Muscle of leg (tissue), 16 donors: ENCODE data around the gene OR2A7. TPM values are rescaled to one million over a fixed set of nuclear protein-coding genes. Genes with fewer than 3 reads are reported as not detected.
"Not testable (repeated sequence)": the region's sequence is repeated elsewhere in the genome, so short reads cannot be mapped to it uniquely, and the experiment has no call there.

Experiments used
- DNase-seq: peaks from one replicate; pipeline ENCODE4 v3.0.0; 2013
- H3K27ac ChIP-seq: one replicate; pipeline ENCODE4 v1.5.1; 2013; ENCODE audit warnings: mild to moderate bottlenecking, low read length, control low read depth
- H3K27me3 ChIP-seq: one replicate; pipeline ENCODE4 v1.6.1; 2013; ENCODE audit warnings: low read length; ENCODE audit not compliant: control insufficient read depth, insufficient read depth
- H3K36me3 ChIP-seq: one replicate; pipeline ENCODE4 v1.6.1; 2013; ENCODE audit warnings: low read length; ENCODE audit not compliant: control insufficient read depth, insufficient read depth
- H3K4me1 ChIP-seq: one replicate; pipeline ENCODE4 v1.6.1; 2013; ENCODE audit warnings: low read length; ENCODE audit not compliant: control insufficient read depth, insufficient read depth
- H3K4me3 ChIP-seq: one replicate; pipeline ENCODE4 v1.5.1; 2013; ENCODE audit warnings: low read length, control low read depth
- H3K9me3 ChIP-seq: replicated peaks from 2 replicates; pipeline ENCODE4 v1.6.1; 2013; ENCODE audit warnings: low read depth, low read length; ENCODE audit not compliant: control insufficient read depth
- WGBS: methylation state at CpG from one replicate; pipeline ENCODE4 v1.1.5; 2013; ENCODE audit warnings: missing lambda C conversion rate; ENCODE audit not compliant: insufficient coverage; 5-methylcytosine and 5-hydroxymethylcytosine counted together
- long read RNA-seq, 11 donors: transcript quantifications; one replicate each; lab custom pipeline, GENCODE V29; 2026
- polyA plus RNA-seq, 8 donors: library from polyadenylated mRNA; unstranded; fragments of 120-200 nt; gene quantifications; one replicate each; pipeline versions ENCODE4 v1.2.1 to v1.2.3, GENCODE V29; 2013; ENCODE audit warnings: inconsistent platforms in 1 of 8, low replicate concordance in 1 of 8; ENCODE audit not compliant: insufficient read length in 8 of 8, insufficient read depth in 1 of 8
- total RNA-seq: library from RNA; stranded (reverse); fragments of 120-200 nt; gene quantifications from one replicate; pipeline ENCODE4 v1.2.4, GENCODE V29; 2013

OR2A7 gene, protein sequence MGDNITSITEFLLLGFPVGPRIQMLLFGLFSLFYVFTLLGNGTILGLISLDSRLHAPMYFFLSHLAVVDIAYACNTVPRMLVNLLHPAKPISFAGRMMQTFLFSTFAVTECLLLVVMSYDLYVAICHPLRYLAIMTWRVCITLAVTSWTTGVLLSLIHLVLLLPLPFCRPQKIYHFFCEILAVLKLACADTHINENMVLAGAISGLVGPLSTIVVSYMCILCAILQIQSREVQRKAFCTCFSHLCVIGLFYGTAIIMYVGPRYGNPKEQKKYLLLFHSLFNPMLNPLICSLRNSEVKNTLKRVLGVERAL
- 0.44 TPM for total RNA-seq
- 1 to 10 TPM in 6 of 8 donors, under 1 TPM in 2; 0.75 to 2.7 (median 1.3) TPM for polyA plus RNA-seq
- long read RNA-seq, donor 1, result 0 reads
- long read RNA-seq, donor 2, result 0 reads
- long read RNA-seq, donor 3, result 0 reads
- long read RNA-seq, donor 4, result 0 reads
- long read RNA-seq, donor 5, result 0 reads
- long read RNA-seq, donor 6, partial matches to known transcripts, result 0 of 1 reads
- long read RNA-seq, donor 6, other reads (novel, unspliced or antisense), result 0 of 1 reads
- long read RNA-seq, donor 7, partial matches to known transcripts, result 0 of 1 reads
- long read RNA-seq, donor 7, other reads (novel, unspliced or antisense), result 0 of 1 reads
- long read RNA-seq, donor 8, result 0 reads
- long read RNA-seq, donor 9, result 0 reads
- long read RNA-seq, donor 10, result 0 reads
- long read RNA-seq, donor 11, partial matches to known transcripts, result 0 of 1 reads
- long read RNA-seq, donor 11, other reads (novel, unspliced or antisense), result 0 of 1 reads

GRCh38 chr7:144264692-144265091, at the start of gene OR2A7:
Gene OR2A7 (minus strand): TSS chr7:144264792. CDS start chr7:144259628, 5,164 bp downstream.
- H3K4me3 ChIP-seq, DNase-seq, H3K36me3 ChIP-seq, H3K27me3 ChIP-seq, H3K9me3 ChIP-seq, H3K27ac ChIP-seq, H3K4me1 ChIP-seq: not testable (repeated sequence)
- no CpG with 5 or more reads among the region's 7 CpGs for WGBS

- not testable (repeated sequence) for H3K9me3 ChIP-seq, DNase-seq, H3K27ac ChIP-seq, H3K4me1 ChIP-seq, H3K36me3 ChIP-seq, H3K4me3 ChIP-seq, H3K27me3 ChIP-seq
- no CpG with 5 or more reads among the region's 2 CpGs for WGBS
These were observed 47.4 kb upstream of the OR2A7 start, which contains the start of gene OR2A1 for GRCh38 chr7:144311872-144312469. Gene OR2A1 (plus strand): TSS chr7:144312419. CDS start chr7:144318125, 5,706 bp downstream.

DNA sequence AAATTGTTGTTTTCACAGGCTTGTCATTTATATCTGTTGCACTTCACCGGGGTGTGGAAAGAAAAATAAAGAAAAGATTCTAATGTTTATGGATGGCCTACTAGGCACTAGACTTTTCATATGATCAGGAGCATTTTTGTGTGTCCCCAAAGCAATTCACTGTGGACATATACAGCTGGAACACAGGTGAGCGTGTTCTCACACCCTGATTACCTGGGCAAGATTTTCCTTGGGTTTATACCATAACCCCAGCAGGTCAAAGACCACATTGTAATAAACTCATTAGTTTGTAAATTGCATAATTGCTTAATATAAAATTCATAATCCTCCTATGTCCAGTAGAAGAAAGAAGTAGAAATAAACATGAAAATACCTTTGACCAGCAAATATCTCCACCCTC, 46.6 kb upstream of the OR2A7 start:
- not testable (repeated sequence) for H3K9me3 ChIP-seq, H3K4me1 ChIP-seq, DNase-seq, H3K4me3 ChIP-seq, H3K27me3 ChIP-seq, H3K36me3 ChIP-seq, H3K27ac ChIP-seq
- no CpG with 5 or more reads among the region's 2 CpGs for WGBS

DNA sequence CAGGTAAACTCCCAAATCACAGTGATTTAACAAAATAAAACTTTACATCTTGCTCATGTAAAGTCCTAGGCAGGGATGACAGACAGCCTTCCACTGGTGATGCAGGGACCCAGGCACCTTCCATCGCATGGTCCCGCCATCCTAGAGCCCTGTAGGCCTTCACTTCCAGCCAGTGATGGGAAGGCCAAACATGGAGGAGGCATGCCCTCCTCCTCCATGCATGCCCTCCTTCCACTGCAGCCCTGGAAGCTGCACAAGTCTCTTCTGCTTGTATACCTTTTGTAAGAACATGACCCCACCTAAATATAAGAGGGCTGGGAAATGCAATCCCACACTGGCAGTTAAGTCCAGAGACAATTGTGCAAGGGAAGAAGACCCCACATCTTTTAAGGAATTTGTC, 45.1 kb upstream of the OR2A7 start:
- no CpG with 5 or more reads among the region's 2 CpGs for WGBS
- H3K27ac ChIP-seq, H3K36me3 ChIP-seq, H3K4me1 ChIP-seq, DNase-seq, H3K9me3 ChIP-seq, H3K27me3 ChIP-seq, H3K4me3 ChIP-seq: not testable (repeated sequence)

DNA sequence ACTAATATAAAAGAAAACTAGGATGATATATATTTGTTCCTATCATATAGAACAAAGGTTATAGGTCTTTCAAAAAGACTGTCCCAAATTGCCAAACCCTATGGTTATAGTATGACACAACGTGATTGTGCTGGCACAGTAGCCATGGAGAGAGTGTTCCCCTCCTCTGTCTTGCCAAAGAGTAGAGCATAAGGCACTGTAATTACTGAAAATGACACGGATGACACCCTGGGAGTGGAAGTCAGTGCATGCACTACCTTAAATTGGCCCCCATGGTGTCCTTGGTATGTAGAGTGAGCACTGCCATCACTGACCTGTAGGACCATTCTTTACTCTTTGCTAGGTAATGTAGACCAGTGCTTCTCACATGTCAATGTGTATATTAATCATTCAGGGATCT, 40.6 kb upstream of the OR2A7 start:
- H3K36me3 ChIP-seq, H3K27ac ChIP-seq, DNase-seq, H3K27me3 ChIP-seq, H3K4me3 ChIP-seq, H3K4me1 ChIP-seq, H3K9me3 ChIP-seq: not testable (repeated sequence)
- WGBS, result no CpG with 5 or more reads among the region's 2 CpGs

DNA sequence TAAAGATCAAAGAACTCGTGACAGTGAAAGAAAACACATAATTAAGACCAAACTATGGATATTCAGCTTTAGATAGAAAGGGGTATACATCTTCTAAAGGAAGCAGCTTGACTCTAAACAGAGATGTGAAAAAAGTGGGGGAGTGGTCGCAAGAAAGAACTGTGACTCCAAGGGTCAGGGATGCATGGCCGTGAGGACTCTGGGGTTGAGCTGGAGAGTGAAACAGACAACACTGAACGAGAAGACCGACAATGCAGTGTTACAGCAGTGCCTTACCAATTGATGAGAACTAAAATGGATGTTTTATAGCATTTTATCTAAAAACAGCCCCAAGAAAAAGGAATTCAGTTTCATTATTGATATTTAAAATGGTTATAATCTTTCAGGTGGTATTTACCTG, 39.0 kb upstream of the OR2A7 start:
- H3K27me3 ChIP-seq, H3K36me3 ChIP-seq, DNase-seq, H3K4me1 ChIP-seq, H3K4me3 ChIP-seq, H3K27ac ChIP-seq, H3K9me3 ChIP-seq: not testable (repeated sequence)
- WGBS, result no CpG with 5 or more reads among the region's 5 CpGs

GRCh38 chr7:144302578-144303303, 38.1 kb upstream of the OR2A7 start:
- H3K4me3 ChIP-seq, H3K4me1 ChIP-seq, DNase-seq, H3K36me3 ChIP-seq, H3K27ac ChIP-seq, H3K27me3 ChIP-seq, H3K9me3 ChIP-seq: not testable (repeated sequence)
- WGBS, result no CpG with 5 or more reads among the region's 1 CpG

GRCh38 chr7:144293794-144294499, 29.4 kb upstream of the OR2A7 start:
- not testable (repeated sequence) for H3K27me3 ChIP-seq, H3K27ac ChIP-seq, H3K4me1 ChIP-seq, H3K4me3 ChIP-seq, H3K36me3 ChIP-seq, H3K9me3 ChIP-seq, DNase-seq
- WGBS, result no CpG with 5 or more reads among the region's 60 CpGs

DNA sequence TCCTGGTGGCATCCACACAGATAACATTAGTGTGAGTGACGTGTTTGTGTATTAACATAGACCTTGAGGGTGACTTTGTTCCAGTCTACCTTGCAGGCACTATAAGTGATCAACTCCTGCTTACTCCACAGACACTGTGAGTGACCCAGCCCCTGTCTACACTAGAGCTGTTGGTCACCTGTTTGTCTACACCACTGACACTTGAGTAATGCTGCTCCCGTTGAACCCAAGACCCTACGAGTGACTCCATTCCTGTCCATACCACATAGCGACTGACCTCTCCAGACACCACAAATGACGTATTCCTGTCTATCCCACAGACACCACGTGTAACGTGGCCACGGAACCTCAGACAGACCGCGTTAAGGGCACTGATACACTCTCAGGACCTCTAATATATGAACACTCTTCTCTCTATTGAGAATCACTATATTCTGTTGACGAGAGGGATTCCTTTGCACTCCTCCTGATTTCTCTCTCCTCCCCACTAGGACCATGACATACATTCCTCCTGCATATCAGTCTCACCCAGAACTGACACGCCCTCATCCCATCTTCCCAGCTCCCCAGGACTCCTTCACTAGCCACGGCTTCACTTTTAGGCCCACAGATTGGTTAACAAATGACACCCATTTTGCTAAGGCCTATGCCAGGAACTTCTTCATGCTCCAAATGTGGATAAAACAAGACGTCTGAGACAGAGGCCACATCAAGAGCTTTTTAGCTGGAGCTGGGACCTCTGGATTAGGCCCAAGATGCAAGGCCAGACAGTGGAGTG, 28.0 kb upstream of the OR2A7 start:
- not testable (repeated sequence) for DNase-seq, H3K4me3 ChIP-seq, H3K27me3 ChIP-seq, H3K27ac ChIP-seq, H3K4me1 ChIP-seq, H3K9me3 ChIP-seq, H3K36me3 ChIP-seq
- no CpG with 5 or more reads among the region's 14 CpGs for WGBS
